Measurements from ENCODE around the gene COLEC12. TPM values are rescaled to one million over a fixed set of nuclear protein-coding genes. Genes with fewer than 3 reads are reported as not detected.

COLEC12 gene
- total RNA-seq, 1 experiment from 2014 or later: 0.03 TPM

- H3K9me3 ChIP-seq (ENCODE audit: control insufficient read depth, insufficient read depth, low read depth, low read length): no peaks in the 10 kb centered on the region
- DNase-seq (ENCODE audit: low read depth, low spot score) (no peak), ATAC-seq (no peak)
- intact Hi-C loops (cut with micrococcal nuclease; ENCODE audit: unreplicated experiment): no loop called here
- H3K36me3 ChIP-seq (ENCODE audit: control insufficient read depth, insufficient read depth, low read length): no peaks in the 10 kb centered on the region
- no peak for TF ChIP-seq TCF7L2 (IDR thresholded peaks at IDR 0.05; ENCODE audit: low read depth, low read length)
- TF ChIP-seq POLR2AphosphoS5 (IDR thresholded peaks at IDR 0.05; ENCODE audit: low read depth, low read length): no peak
- no peak for TF ChIP-seq CTCF (IDR thresholded peaks at IDR 0.05)
- no peak for TF ChIP-seq REST (IDR thresholded peaks at IDR 0.05; ENCODE audit: insufficient read depth in 1 of 2, low read depth in 2 of 2, low read length in 1 of 2)
- TF ChIP-seq SIN3A (IDR thresholded peaks at IDR 0.05; ENCODE audit: borderline replicate concordance, insufficient read depth, low read depth, low read length): no peak
- no peak overlapping the region for H3K27ac ChIP-seq (ENCODE audit: low read length)
- in situ Hi-C loops (cut with HindIII; ENCODE audit: low pct_unique_long_range_greater_than_20kb, low sequenced_read_pairs): no loop called here
- no peak overlapping the region for H3K4me3 ChIP-seq (ENCODE audit: low read depth in 2 of 2, low read length in 2 of 2)
- POLR2A ChIA-PET: no interaction called here
- CTCF ChIA-PET: no interaction called here
- H3K27me3 ChIP-seq (ENCODE audit: control insufficient read depth, insufficient read depth, low read length): no peaks in the 10 kb centered on the region
- no peaks in the 10 kb centered on the region for H3K4me1 ChIP-seq (ENCODE audit: control insufficient read depth, insufficient read depth, low read length)
- BruUV-seq (replicated peaks): no TSS peak
Observed at GRCh38 chr18:435940-436339, 64.6 kb downstream of the COLEC12 start.

GRCh38 chr18:434410-434809 is 66.1 kb downstream of the COLEC12 start:
- DNase-seq (ENCODE audit: low read depth, low spot score): no peak

More at GRCh38 chr18:434410-434809, 66.1 kb downstream of the COLEC12 start:
- Histone ChIP-seq H3K36me3 (ENCODE audit: control insufficient read depth, insufficient read depth, low read length) (no peaks in the 10 kb centered on the region), H3K27me3 (ENCODE audit: control insufficient read depth, insufficient read depth, low read length) (no peaks in the 10 kb centered on the region), H3K27ac (ENCODE audit: low read length) (no peak overlapping the region), H3K9me3 (ENCODE audit: control insufficient read depth, insufficient read depth, low read depth, low read length) (no peaks in the 10 kb centered on the region), H3K4me3 (ENCODE audit: low read depth in 2 of 2, low read length in 2 of 2) (no peak overlapping the region), H3K4me1 (ENCODE audit: control insufficient read depth, insufficient read depth, low read length) (no peaks in the 10 kb centered on the region)
- in situ Hi-C loops (cut with HindIII; ENCODE audit: low pct_unique_long_range_greater_than_20kb, low sequenced_read_pairs): no loop called here
- TF ChIP-seq REST (IDR thresholded peaks at IDR 0.05; ENCODE audit: insufficient read depth in 1 of 2, low read depth in 2 of 2, low read length in 1 of 2) (no peak), POLR2AphosphoS5 (IDR thresholded peaks at IDR 0.05; ENCODE audit: low read depth, low read length) (no peak), TCF7L2 (IDR thresholded peaks at IDR 0.05; ENCODE audit: low read depth, low read length) (no peak), CTCF (IDR thresholded peaks at IDR 0.05) (no peak), SIN3A (IDR thresholded peaks at IDR 0.05; ENCODE audit: borderline replicate concordance, insufficient read depth, low read depth, low read length) (no peak)
- intact Hi-C loops (cut with micrococcal nuclease; ENCODE audit: unreplicated experiment): no loop called here
- ChIA-PET POLR2A (no interaction called here), CTCF (no interaction called here)
- BruUV-seq (replicated peaks): no TSS peak
- ATAC-seq: no peak

All from Panc1 (cell line).